CD4-positive, alpha-beta T cell (primary cell): ENCODE measurements around the gene PSMC4. TPM values are rescaled to one million over a fixed set of nuclear protein-coding genes. Genes with fewer than 3 reads are reported as not detected.

Source experiments
- ATAC-seq: fragments of 200-7000 bp; cut with Tn5 transposase; one replicate; pipeline ENCODE4 v1.10.0; 2022; ENCODE audit warnings: mild to moderate bottlenecking; ENCODE audit not compliant: poor library complexity
- CTCF ChIA-PET: fragments of 350-600 bp; sonication (Branson Sonifier 250); formaldehyde crosslinking; loops from one replicate; lab custom pipeline; 2021; ENCODE audit warnings: antibody characterized with exemption, inconsistent platforms; lab: Charles Lee
- POLR2A ChIA-PET: fragments of 350-600 bp; sonication (Branson Sonifier 250); formaldehyde crosslinking; loops from one replicate; lab custom pipeline; 2021; ENCODE audit warnings: antibody characterized with exemption, inconsistent platforms; lab: Charles Lee
- DNase-seq, 14 experiments: peaks; one replicate each; pipeline ENCODE4 v3.0.0-alpha.2; 2013 to 2020; ENCODE audit warnings: mixed read lengths in 2 of 14
- H3K27ac ChIP-seq, 2 donors: one replicate each; pipeline versions ENCODE4 v1.5.1 to v1.7.0; 2013; ENCODE audit warnings: low read length in 2 of 2, low read depth in 1 of 2, mild to moderate bottlenecking in 1 of 2
- H3K27me3 ChIP-seq, 2 experiments: 1 replicate in 1 of 2; 2 replicates in 1 of 2; pipeline versions ENCODE4 v1.6.1 to v1.7.0; 2013; ENCODE audit warnings: low read length in 2 of 2, control low read depth in 1 of 2, mild to moderate bottlenecking in 1 of 2, moderate library complexity in 1 of 2; ENCODE audit not compliant: insufficient read depth in 2 of 2, control insufficient read depth in 1 of 2
- H3K36me3 ChIP-seq: one replicate; pipeline ENCODE4 v1.6.1; 2013; ENCODE audit warnings: low read length, control low read depth; ENCODE audit not compliant: insufficient read depth
- H3K4me1 ChIP-seq: one replicate; pipeline ENCODE4 v1.6.1; 2013; ENCODE audit warnings: low read length, control low read depth; ENCODE audit not compliant: insufficient read depth
- H3K4me3 ChIP-seq: one replicate; pipeline ENCODE4 v1.5.1; 2013; ENCODE audit warnings: mild to moderate bottlenecking, low read length, moderate library complexity
- H3K9me3 ChIP-seq, 2 experiments: 1 replicate in 1 of 2; 2 replicates in 1 of 2; pipeline versions ENCODE4 v1.6.1 to v1.7.0; 2013; ENCODE audit warnings: low read length in 2 of 2, mild to moderate bottlenecking in 2 of 2, control low read depth in 1 of 2, moderate library complexity in 1 of 2; ENCODE audit not compliant: control insufficient read depth in 1 of 2, insufficient read depth in 1 of 2
- H3K27ac Mint-ChIP-seq: one replicate; pipeline ENCODE4 v1.8.0; 2020; ENCODE audit warnings: mixed read lengths
- H3K27me3 Mint-ChIP-seq: one replicate; pipeline ENCODE4 v1.8.0; 2021; ENCODE audit warnings: mixed read lengths
- H3K36me3 Mint-ChIP-seq: one replicate; pipeline ENCODE4 v1.8.0; 2021; ENCODE audit warnings: low read depth, mixed read lengths
- H3K4me1 Mint-ChIP-seq: one replicate; pipeline ENCODE4 v1.8.0; 2021; ENCODE audit warnings: low read depth, mixed read lengths
- H3K4me3 Mint-ChIP-seq: one replicate; pipeline ENCODE4 v1.8.0; 2020; ENCODE audit warnings: mild to moderate bottlenecking, mixed read lengths
- H3K9me3 Mint-ChIP-seq: one replicate; pipeline ENCODE4 v1.8.0; 2020; ENCODE audit warnings: mixed read lengths
- CTCF ChIP-seq: fragments of 200-600 bp; IDR thresholded peaks from one replicate; pipeline ENCODE4 v1.8.0; 2022; ENCODE audit warnings: antibody characterized with exemption, mild to moderate bottlenecking
- intact Hi-C, 2 experiments: fragments of 100-400 bp; cut with DNase I in 1 of 2; cut with micrococcal nuclease in 1 of 2; formaldehyde crosslinking; loops; one replicate each; pipeline versions ENCODE4 v1.15.1 to v1.9.0; 2023 to 2025; cut with DNase I, micrococcal nuclease
- total RNA-seq, 174 experiments: library from RNA in 2 of 174; stranded (reverse) in 2 of 174; gene quantifications; one replicate each; pipeline ENCODE4 v1.2.3 and lab custom pipeline; 2021 to 2026

The PSMC4 gene
- total RNA-seq, 2 experiments from 2014 or later = 61.3 to 67.4 TPM

DNA sequence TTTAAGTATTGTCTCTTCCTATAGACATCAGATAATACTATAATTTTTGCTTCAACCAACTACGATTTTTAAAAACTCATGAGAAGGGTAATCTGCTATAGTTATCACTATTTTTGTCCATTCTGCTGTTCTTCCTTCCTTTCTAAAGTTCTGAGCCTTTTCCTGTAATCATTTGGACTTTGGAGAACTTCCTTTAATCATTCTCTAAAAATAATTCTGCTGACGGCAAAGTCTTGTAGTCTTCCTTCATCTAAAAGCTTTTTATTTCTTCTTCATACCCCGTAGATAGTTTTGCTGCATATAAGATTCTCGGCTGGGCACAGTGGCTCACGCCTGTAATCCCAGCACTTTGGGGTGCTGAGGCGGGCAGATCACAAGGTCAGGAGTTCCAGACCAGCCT, 31.4 kb upstream of the PSMC4 start:
- peaks cover 23% of the 10 kb centered on the region for H3K36me3 Mint-ChIP-seq
- H3K27me3 Mint-ChIP-seq = no peaks in the 10 kb centered on the region
- H3K4me3 Mint-ChIP-seq = no peak overlapping the region
- peaks cover 7% of the 10 kb centered on the region for H3K9me3 Mint-ChIP-seq
- no peak overlapping the region for H3K27ac ChIP-seq
- DNase-seq = no peak
- intact Hi-C loops = no loop called here
- no peaks in the 10 kb centered on the region for H3K27me3 ChIP-seq
- H3K4me1 Mint-ChIP-seq = peaks cover 84% of the 10 kb centered on the region
- no peak for ATAC-seq
- no peak overlapping the region for H3K4me3 ChIP-seq
- H3K27ac Mint-ChIP-seq = peak overlapping the region; percentile 86
- no peak for TF ChIP-seq CTCF
- ChIA-PET CTCF (interaction anchor here (1.3 kb wide), 1 partner anchor 31 kb away, joined by 3 read pairs; the partner anchor contains the start of gene PSMC4), POLR2A (interaction anchor here (1.1 to 10.4 kb wide), 3 partner anchors 14 to 30 kb away, joined by 3 to 172 read pairs (median 59); partner anchors contain the start of gene PSMC4)
- H3K4me1 ChIP-seq = peaks cover 73% of the 10 kb centered on the region
- H3K9me3 ChIP-seq = peaks cover 5 to 6% of the 10 kb centered on the region in 2 experiments
- H3K36me3 ChIP-seq = no peaks in the 10 kb centered on the region

- H3K27me3 ChIP-seq = no peaks in the 10 kb centered on the region
- ATAC-seq (no peak), DNase-seq (no peak)
- H3K4me1 ChIP-seq = peaks cover 73% of the 10 kb centered on the region
- H3K9me3 ChIP-seq = peaks cover 5 to 6% of the 10 kb centered on the region in 2 experiments
- peak overlapping the region; percentile 87 to 88 for H3K27ac ChIP-seq
- intact Hi-C loops = loop anchor here in 1 of 2 experiments (2.0 kb wide), 1 partner anchor 30 kb away; the partner anchor contains the start of gene PSMC4
- TF ChIP-seq CTCF = no peak
- Mint-ChIP-seq H3K27me3 (no peaks in the 10 kb centered on the region), H3K36me3 (peaks cover 23% of the 10 kb centered on the region), H3K27ac (peak overlapping the region; percentile 86), H3K4me3 (peak overlapping the region; percentile 55), H3K9me3 (peaks cover 7% of the 10 kb centered on the region), H3K4me1 (peaks cover 83% of the 10 kb centered on the region)
- POLR2A ChIA-PET = interaction anchor here (1.1 to 10.4 kb wide), 3 partner anchors 13 to 29 kb away, joined by 3 to 172 read pairs (median 59); partner anchors contain the start of gene PSMC4
- no peak overlapping the region for H3K4me3 ChIP-seq
- CTCF ChIA-PET = interaction anchor here (0.6 to 1.3 kb wide), 2 partner anchors 10 to 30 kb away, joined by 3 to 4 read pairs; partner anchors contain the start of gene PSMC4
- no peaks in the 10 kb centered on the region for H3K36me3 ChIP-seq
Measured at GRCh38 chr19:39940221-39940833, 30.6 kb upstream of the PSMC4 start.

DNA sequence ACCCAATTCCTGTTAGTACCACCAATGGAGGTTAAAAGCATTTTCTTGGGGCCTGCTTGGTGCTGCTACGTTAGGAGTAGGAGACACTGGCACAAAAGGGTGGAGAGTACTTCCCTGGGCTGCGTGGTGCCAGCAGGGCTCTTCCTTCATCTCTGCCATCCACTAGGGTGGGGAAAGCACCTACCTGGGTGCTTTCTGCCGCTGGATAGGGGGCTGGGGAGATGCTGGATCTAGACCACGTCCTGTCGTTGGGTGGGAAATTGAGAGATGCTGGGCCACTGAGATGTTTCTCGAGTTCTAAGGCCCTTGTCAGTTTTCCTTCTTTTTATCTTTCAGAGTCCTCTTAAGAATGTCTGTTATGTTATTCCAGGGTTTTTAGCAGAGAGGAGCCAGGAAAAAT, 29.8 kb upstream of the PSMC4 start:
- Mint-ChIP-seq H3K9me3 (peaks cover 7% of the 10 kb centered on the region), H3K4me1 (peaks cover 75% of the 10 kb centered on the region), H3K27me3 (no peaks in the 10 kb centered on the region), H3K4me3 (peak overlapping the region; percentile 68), H3K27ac (peak overlapping the region; percentile 86), H3K36me3 (peaks cover 23% of the 10 kb centered on the region)
- H3K9me3 ChIP-seq = peaks cover 5 to 6% of the 10 kb centered on the region in 2 experiments
- no peaks in the 10 kb centered on the region for H3K27me3 ChIP-seq
- H3K4me3 ChIP-seq = peak overlapping the region; percentile 42
- ChIA-PET POLR2A (interaction anchor here (0.9 to 10.4 kb wide), 7 partner anchors 10 to 115 kb away, joined by 6 to 172 read pairs (median 9); partner anchors contain the start of genes PSMC4, ZNF546 and ZNF780B), CTCF (interaction anchor here (0.6 to 2.5 kb wide), 2 partner anchors 11 to 29 kb away, joined by 4 to 19 read pairs; partner anchors contain the start of gene PSMC4)
- DNase-seq = peak in 3 of 14 experiments; percentile 59 to 65 (median 61)
- no peak for TF ChIP-seq CTCF
- intact Hi-C loops = loop anchor here (1.0 to 2.0 kb wide), 2 partner anchors 29 to 30 kb away; partner anchors contain the start of gene PSMC4 (in 1 of the 2)
- H3K27ac ChIP-seq = peak overlapping the region; percentile 87 to 88
- peaks cover 70% of the 10 kb centered on the region for H3K4me1 ChIP-seq
- no peak for ATAC-seq
- H3K36me3 ChIP-seq = no peaks in the 10 kb centered on the region
